MG63 (cell line): Measurements from ENCODE around the gene TACC2. TPM values are rescaled to one million over a fixed set of nuclear protein-coding genes. Genes with fewer than 3 reads are reported as not detected.

ENCODE experiments used
- DNase-seq: peaks from one replicate; pipeline ENCODE4 v3.0.0-alpha.2; 2020
- H3K27me3 ChIP-seq: fragments of 250-450 bp; sonication (Bioruptor Pico); 2 replicates; pipeline ENCODE4 v1.5.1; 2020; ENCODE audit warnings: mild to moderate bottlenecking, moderate library complexity
- H3K36me3 ChIP-seq: fragments of 250-450 bp; sonication (Bioruptor Pico); 2 replicates; pipeline ENCODE4 v1.5.1; 2020; ENCODE audit warnings: mild to moderate bottlenecking, moderate library complexity
- H3K4me3 ChIP-seq: fragments of 250-450 bp; sonication (Bioruptor Pico); 2 replicates; pipeline ENCODE4 v1.5.1; 2020; ENCODE audit warnings: mild to moderate bottlenecking, moderate library complexity
- H3K9me3 ChIP-seq: fragments of 250-450 bp; sonication (Bioruptor Pico); 2 replicates; pipeline ENCODE4 v1.5.1; 2020; ENCODE audit warnings: mild to moderate bottlenecking, moderate library complexity
- total RNA-seq: library from RNA; depleted of rRNA; stranded (reverse); fragments of >200 nt; shearing (Covaris generic); gene quantifications from 2 replicates; pipeline ENCODE4 v1.2.3, GENCODE V29; 2014; ENCODE audit warnings: low replicate concordance

The TACC2 gene
- total RNA-seq, 1 experiment from 2014 or later: 7.3 TPM

GRCh38 chr10:122291739-122292138 lies 302.8 kb downstream of the TACC2 start:
- no peak for DNase-seq
- H3K36me3 ChIP-seq: no peaks in the 10 kb centered on the region

GRCh38 chr10:122292376-122292775 lies 303.4 kb downstream of the TACC2 start:
- no peaks in the 10 kb centered on the region for H3K27me3 ChIP-seq
- H3K9me3 ChIP-seq: no peaks in the 10 kb centered on the region
- no peak overlapping the region for H3K4me3 ChIP-seq
- no peak for DNase-seq
- H3K36me3 ChIP-seq: no peaks in the 10 kb centered on the region

More at GRCh38 chr10:122291739-122292138, 302.8 kb downstream of the TACC2 start:
- no peaks in the 10 kb centered on the region for H3K9me3 ChIP-seq
- H3K4me3 ChIP-seq: no peak overlapping the region
- no peaks in the 10 kb centered on the region for H3K27me3 ChIP-seq

- Histone ChIP-seq H3K9me3 (no peaks in the 10 kb centered on the region), H3K27me3 (no peaks in the 10 kb centered on the region), H3K36me3 (no peaks in the 10 kb centered on the region), H3K4me3 (no peak overlapping the region)
- no peak for DNase-seq
These were observed 304.4 kb downstream of the TACC2 start for GRCh38 chr10:122293156-122293960.

- Histone ChIP-seq H3K36me3 (no peaks in the 10 kb centered on the region), H3K9me3 (no peaks in the 10 kb centered on the region), H3K4me3 (no peak overlapping the region), H3K27me3 (no peaks in the 10 kb centered on the region)
- no peak for DNase-seq
These were observed 305.0 kb downstream of the TACC2 start for GRCh38 chr10:122293961-122294380.

- DNase-seq: no peak
- H3K9me3 ChIP-seq: no peaks in the 10 kb centered on the region
- H3K27me3 ChIP-seq: no peaks in the 10 kb centered on the region
These were observed 305.8 kb downstream of the TACC2 start for GRCh38 chr10:122294511-122295450.

GRCh38 chr10:122295451-122295809 lies 306.5 kb downstream of the TACC2 start:
- H3K36me3 ChIP-seq: no peaks in the 10 kb centered on the region

More at GRCh38 chr10:122294511-122295450, 305.8 kb downstream of the TACC2 start:
- Histone ChIP-seq H3K36me3 (no peaks in the 10 kb centered on the region), H3K4me3 (no peak overlapping the region)

GRCh38 chr10:122296363-122297120 lies 307.6 kb downstream of the TACC2 start:
- Histone ChIP-seq H3K36me3 (no peaks in the 10 kb centered on the region), H3K4me3 (no peak overlapping the region), H3K27me3 (no peaks in the 10 kb centered on the region), H3K9me3 (no peaks in the 10 kb centered on the region)
- no peak for DNase-seq

More at GRCh38 chr10:122295451-122295809, 306.5 kb downstream of the TACC2 start:
- no peak for DNase-seq
- H3K27me3 ChIP-seq: no peaks in the 10 kb centered on the region
- no peak overlapping the region for H3K4me3 ChIP-seq
- no peaks in the 10 kb centered on the region for H3K9me3 ChIP-seq

- H3K9me3 ChIP-seq: no peaks in the 10 kb centered on the region
- H3K4me3 ChIP-seq: no peak overlapping the region
- H3K36me3 ChIP-seq: no peaks in the 10 kb centered on the region
- DNase-seq: no peak
- no peaks in the 10 kb centered on the region for H3K27me3 ChIP-seq
These were observed 308.6 kb downstream of the TACC2 start for GRCh38 chr10:122297583-122297982.

GRCh38 chr10:122298206-122298597 lies 309.2 kb downstream of the TACC2 start:
- H3K9me3 ChIP-seq: no peaks in the 10 kb centered on the region
- H3K36me3 ChIP-seq: no peaks in the 10 kb centered on the region
- DNase-seq: no peak
- H3K27me3 ChIP-seq: no peaks in the 10 kb centered on the region
- no peak overlapping the region for H3K4me3 ChIP-seq

- peak; percentile 49 for DNase-seq
- Histone ChIP-seq H3K27me3 (no peaks in the 10 kb centered on the region), H3K36me3 (no peaks in the 10 kb centered on the region), H3K4me3 (no peak overlapping the region), H3K9me3 (no peaks in the 10 kb centered on the region)
These were observed 309.8 kb downstream of the TACC2 start for GRCh38 chr10:122298598-122299301.

- H3K9me3 ChIP-seq: no peaks in the 10 kb centered on the region
- no peaks in the 10 kb centered on the region for H3K27me3 ChIP-seq
- no peaks in the 10 kb centered on the region for H3K36me3 ChIP-seq
- H3K4me3 ChIP-seq: no peak overlapping the region
- no peak for DNase-seq
These were observed 310.6 kb downstream of the TACC2 start for GRCh38 chr10:122299423-122300075.

GRCh38 chr10:122301055-122301810 lies 312.3 kb downstream of the TACC2 start:
- no peaks in the 10 kb centered on the region for H3K36me3 ChIP-seq
- peaks cover 3% of the 10 kb centered on the region; the same call in 1 of the 2 replicates for H3K9me3 ChIP-seq
- H3K27me3 ChIP-seq: no peaks in the 10 kb centered on the region
- no peak overlapping the region for H3K4me3 ChIP-seq
- DNase-seq: peak; percentile 89

GRCh38 chr10:122301811-122302115 lies 312.8 kb downstream of the TACC2 start:
- H3K4me3 ChIP-seq: no peak overlapping the region
- H3K36me3 ChIP-seq: no peaks in the 10 kb centered on the region
- H3K27me3 ChIP-seq: no peaks in the 10 kb centered on the region
- peaks cover 3% of the 10 kb centered on the region; the same call in 1 of the 2 replicates for H3K9me3 ChIP-seq
- no peak for DNase-seq

- H3K36me3 ChIP-seq: no peaks in the 10 kb centered on the region
- DNase-seq: no peak
- no peak overlapping the region for H3K4me3 ChIP-seq
- no peaks in the 10 kb centered on the region for H3K27me3 ChIP-seq
- H3K9me3 ChIP-seq: peaks cover 3% of the 10 kb centered on the region; the same call in 1 of the 2 replicates
These were observed 313.4 kb downstream of the TACC2 start for GRCh38 chr10:122302315-122302714.
